GM11168 (cell line): ENCODE data around the gene PPIAL4G.
"Not testable (repeated sequence)": the region's sequence is repeated elsewhere in the genome, so short reads cannot be mapped to it uniquely, and the experiment has no call there.

Source experiments
- in situ Hi-C: fragments of 300-500 bp; cut with MboI; formaldehyde crosslinking; loops from one replicate; pipeline ENCODE4 v1.12.0; 2022; ENCODE audit warnings: low sequenced_read_pairs; ENCODE audit not compliant: unreplicated experiment

PPIAL4G gene

GRCh38 chr1:148483029-148483428 is at the start of gene PPIAL4G:
TSS of gene PPIAL4G (minus strand) at chr1:148483302. CDS start at chr1:148483252, 50 bp downstream.
- in situ Hi-C loops = not testable (repeated sequence)

- in situ Hi-C loops = loop anchor here (25.0 kb wide), 1 partner anchor 170 kb away; no protein-coding TSS in a partner anchor
Measured at GRCh38 chr1:148532158-148532557, 49.1 kb upstream of the PPIAL4G start.

- in situ Hi-C loops = loop anchor here (25.0 kb wide), 1 partner anchor 167 kb away; no protein-coding TSS in a partner anchor
Measured at GRCh38 chr1:148529101-148529567, 46.0 kb upstream of the PPIAL4G start.

- in situ Hi-C loops = loop anchor here (25.0 kb wide), 1 partner anchor 166 kb away; no protein-coding TSS in a partner anchor
Measured at GRCh38 chr1:148528591-148528990, 45.5 kb upstream of the PPIAL4G start.

- in situ Hi-C loops = loop anchor here (25.0 kb wide), 1 partner anchor 164 kb away; no protein-coding TSS in a partner anchor
Measured at GRCh38 chr1:148526587-148526986, 43.5 kb upstream of the PPIAL4G start.

GRCh38 chr1:148523205-148524144 is 40.4 kb upstream of the PPIAL4G start:
- in situ Hi-C loops = not testable (repeated sequence)

- in situ Hi-C loops = not testable (repeated sequence)
Measured at GRCh38 chr1:148522561-148523204, 39.6 kb upstream of the PPIAL4G start.

GRCh38 chr1:148522072-148522471 is 39.0 kb upstream of the PPIAL4G start:
- in situ Hi-C loops = not testable (repeated sequence)

- in situ Hi-C loops = not testable (repeated sequence)
Measured at GRCh38 chr1:148514310-148514709, 31.2 kb upstream of the PPIAL4G start.

GRCh38 chr1:148512571-148513184 is 29.6 kb upstream of the PPIAL4G start:
- in situ Hi-C loops = not testable (repeated sequence)

- in situ Hi-C loops = not testable (repeated sequence)
Measured at GRCh38 chr1:148493933-148494332, 10.8 kb upstream of the PPIAL4G start.

- in situ Hi-C loops = not testable (repeated sequence)
Measured at GRCh38 chr1:148481134-148481533, 2.0 kb downstream of the PPIAL4G start.

GRCh38 chr1:148459694-148460093 is 23.4 kb downstream of the PPIAL4G start:
- in situ Hi-C loops = not testable (repeated sequence)

- in situ Hi-C loops = not testable (repeated sequence)
Measured at GRCh38 chr1:148458901-148459581, 24.1 kb downstream of the PPIAL4G start.

GRCh38 chr1:148458398-148458797 is 24.7 kb downstream of the PPIAL4G start:
- in situ Hi-C loops = not testable (repeated sequence)

- in situ Hi-C loops = not testable (repeated sequence)
Measured at GRCh38 chr1:148452845-148453244, 30.3 kb downstream of the PPIAL4G start.

- in situ Hi-C loops = not testable (repeated sequence)
Measured at GRCh38 chr1:148439654-148440325, 43.3 kb downstream of the PPIAL4G start.

GRCh38 chr1:148435406-148435805 is 47.7 kb downstream of the PPIAL4G start:
- in situ Hi-C loops = no loop called here

- in situ Hi-C loops = no loop called here
Measured at GRCh38 chr1:148434832-148435231, 48.3 kb downstream of the PPIAL4G start.
